OCI-LY1 (cell line): ENCODE results near the gene RTP5.
A peak's percentile ranks its signal among the peaks of the same experiment; 100 is the strongest.

ENCODE experiments used
- H2AFZ ChIP-seq: fragments of 200-600 bp; sonication (generic), shearing (Covaris generic); 2 replicates; pipeline ENCODE4 v1.6.0; 2014; ENCODE audit warnings: antibody characterized with exemption, mild to moderate bottlenecking, low read length
- H3F3A ChIP-seq: fragments of 200-600 bp; sonication (generic), shearing (Covaris generic); 2 replicates; pipeline ENCODE4 v1.6.0; 2014; ENCODE audit warnings: mild to moderate bottlenecking, antibody characterized with exemption, low read length, moderate library complexity; ENCODE audit not compliant: insufficient read depth
- H3K27ac ChIP-seq: fragments of 200-600 bp; sonication (generic); 2 replicates; pipeline ENCODE4 v1.5.1; 2014; ENCODE audit warnings: low read length, mixed run types, mild to moderate bottlenecking, low read depth; ENCODE audit not compliant: poor library complexity, severe bottlenecking
- H3K27me3 ChIP-seq: fragments of 200-600 bp; sonication (generic); 2 replicates; pipeline ENCODE4 v1.6.0; 2014; ENCODE audit warnings: antibody characterized with exemption, mild to moderate bottlenecking, low read length, moderate library complexity; ENCODE audit not compliant: insufficient read depth
- H3K36me3 ChIP-seq: fragments of 200-600 bp; sonication (generic); 2 replicates; pipeline ENCODE4 v1.6.1; 2014; ENCODE audit warnings: mild to moderate bottlenecking, antibody characterized with exemption, low read length, moderate library complexity, mixed read lengths; ENCODE audit not compliant: insufficient read depth
- H3K4me1 ChIP-seq: fragments of 200-600 bp; sonication (generic); 2 replicates; pipeline ENCODE4 v1.5.1; 2014; ENCODE audit warnings: mild to moderate bottlenecking, low read length, moderate library complexity; ENCODE audit not compliant: insufficient read depth, severe bottlenecking
- H3K4me2 ChIP-seq: fragments of 200-600 bp; sonication (generic), shearing (Covaris generic); 2 replicates; pipeline ENCODE4 v1.6.1; 2014; ENCODE audit warnings: low read length
- H3K4me3 ChIP-seq: fragments of 200-600 bp; sonication (generic); 2 replicates; pipeline ENCODE4 v1.5.1; 2014; ENCODE audit warnings: low read length, low read depth, mild to moderate bottlenecking, mixed read lengths; ENCODE audit not compliant: poor library complexity, severe bottlenecking
- H3K79me2 ChIP-seq: fragments of 200-600 bp; shearing (Covaris generic); 2 replicates; pipeline ENCODE4 v1.6.1; 2016; ENCODE audit warnings: mixed run types, low read length, mixed read lengths; ENCODE audit not compliant: insufficient read depth
- H3K9ac ChIP-seq: fragments of 200-600 bp; sonication (generic), shearing (Covaris generic); 2 replicates; pipeline ENCODE4 v1.6.1; 2014; ENCODE audit warnings: mild to moderate bottlenecking, low read length, mixed read lengths
- H3K9me2 ChIP-seq: fragments of 200-600 bp; sonication (generic), shearing (Covaris generic); 2 replicates; pipeline ENCODE4 v1.6.1; 2014; ENCODE audit warnings: low read depth, mild to moderate bottlenecking, low read length, mixed read lengths
- H3K9me3 ChIP-seq: fragments of 200-600 bp; shearing (Covaris generic); 2 replicates; pipeline ENCODE4 v1.6.1; 2014; ENCODE audit warnings: low read length, mixed read lengths
- H4K20me1 ChIP-seq: fragments of 200-600 bp; sonication (generic), shearing (Covaris generic); 2 replicates; pipeline ENCODE4 v1.6.0; 2016; ENCODE audit warnings: mild to moderate bottlenecking, low read length; ENCODE audit not compliant: insufficient read depth
- EZH2 ChIP-seq: fragments of 200-600 bp; sonication (generic), shearing (Covaris generic); IDR thresholded peaks from 2 replicates; pipeline ENCODE4 v1.8.0; 2017; ENCODE audit warnings: borderline replicate concordance, mixed run types, mild to moderate bottlenecking, antibody characterized with exemption, low read length, moderate library complexity, mixed read lengths
- TF ChIP-seq, protein P1 (sequence below): fragments of 200-600 bp; sonication (generic), shearing (Covaris generic); IDR thresholded peaks from 2 replicates; pipeline ENCODE4 v1.5.1; 2017; ENCODE audit warnings: mild to moderate bottlenecking, antibody characterized with exemption, low read length, moderate library complexity, mixed read lengths

The RTP5 gene

DNA sequence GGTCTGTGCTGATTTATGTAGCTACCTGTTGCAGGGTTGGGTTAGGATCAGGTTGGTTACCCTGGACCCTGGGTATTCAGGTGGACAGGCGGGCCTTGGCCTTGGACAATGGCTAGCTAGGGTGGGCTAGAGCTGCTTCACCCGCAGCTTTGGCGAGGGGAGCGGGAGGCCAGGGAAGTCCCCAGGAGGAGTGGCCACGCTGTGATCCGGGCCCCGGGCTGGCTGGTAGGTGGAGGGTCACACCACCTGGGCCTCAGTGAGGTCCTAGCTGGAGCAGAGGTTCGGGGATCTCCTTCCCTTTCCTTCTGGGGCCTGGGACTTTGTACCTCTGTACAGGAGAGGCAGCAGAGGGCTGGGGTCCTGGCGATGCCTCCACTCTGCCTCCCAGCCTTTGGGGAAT is 9.8 kb downstream of the RTP5 start:
- no peaks in the 10 kb centered on the region for H3K79me2 ChIP-seq
- no peaks in the 10 kb centered on the region for H3K27me3 ChIP-seq
- peaks cover 25% of the 10 kb centered on the region for H3K4me1 ChIP-seq
- H2AFZ ChIP-seq: no peak overlapping the region
- no peaks in the 10 kb centered on the region for H3K9me3 ChIP-seq
- peaks cover 3% of the 10 kb centered on the region; the same call in 1 of the 2 replicates for H3K36me3 ChIP-seq
- H3K9ac ChIP-seq: no peak overlapping the region
- TF ChIP-seq EZH2: no peak
- TF ChIP-seq, protein P1, sequence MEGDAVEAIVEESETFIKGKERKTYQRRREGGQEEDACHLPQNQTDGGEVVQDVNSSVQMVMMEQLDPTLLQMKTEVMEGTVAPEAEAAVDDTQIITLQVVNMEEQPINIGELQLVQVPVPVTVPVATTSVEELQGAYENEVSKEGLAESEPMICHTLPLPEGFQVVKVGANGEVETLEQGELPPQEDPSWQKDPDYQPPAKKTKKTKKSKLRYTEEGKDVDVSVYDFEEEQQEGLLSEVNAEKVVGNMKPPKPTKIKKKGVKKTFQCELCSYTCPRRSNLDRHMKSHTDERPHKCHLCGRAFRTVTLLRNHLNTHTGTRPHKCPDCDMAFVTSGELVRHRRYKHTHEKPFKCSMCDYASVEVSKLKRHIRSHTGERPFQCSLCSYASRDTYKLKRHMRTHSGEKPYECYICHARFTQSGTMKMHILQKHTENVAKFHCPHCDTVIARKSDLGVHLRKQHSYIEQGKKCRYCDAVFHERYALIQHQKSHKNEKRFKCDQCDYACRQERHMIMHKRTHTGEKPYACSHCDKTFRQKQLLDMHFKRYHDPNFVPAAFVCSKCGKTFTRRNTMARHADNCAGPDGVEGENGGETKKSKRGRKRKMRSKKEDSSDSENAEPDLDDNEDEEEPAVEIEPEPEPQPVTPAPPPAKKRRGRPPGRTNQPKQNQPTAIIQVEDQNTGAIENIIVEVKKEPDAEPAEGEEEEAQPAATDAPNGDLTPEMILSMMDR: no peak
- no peaks in the 10 kb centered on the region for H3K9me2 ChIP-seq
- no peak overlapping the region for H3K27ac ChIP-seq
- no peaks in the 10 kb centered on the region for H4K20me1 ChIP-seq
- H3K4me2 ChIP-seq: no peak overlapping the region
- no peak overlapping the region for H3K4me3 ChIP-seq
- H3F3A ChIP-seq: no peaks in the 10 kb centered on the region

DNA sequence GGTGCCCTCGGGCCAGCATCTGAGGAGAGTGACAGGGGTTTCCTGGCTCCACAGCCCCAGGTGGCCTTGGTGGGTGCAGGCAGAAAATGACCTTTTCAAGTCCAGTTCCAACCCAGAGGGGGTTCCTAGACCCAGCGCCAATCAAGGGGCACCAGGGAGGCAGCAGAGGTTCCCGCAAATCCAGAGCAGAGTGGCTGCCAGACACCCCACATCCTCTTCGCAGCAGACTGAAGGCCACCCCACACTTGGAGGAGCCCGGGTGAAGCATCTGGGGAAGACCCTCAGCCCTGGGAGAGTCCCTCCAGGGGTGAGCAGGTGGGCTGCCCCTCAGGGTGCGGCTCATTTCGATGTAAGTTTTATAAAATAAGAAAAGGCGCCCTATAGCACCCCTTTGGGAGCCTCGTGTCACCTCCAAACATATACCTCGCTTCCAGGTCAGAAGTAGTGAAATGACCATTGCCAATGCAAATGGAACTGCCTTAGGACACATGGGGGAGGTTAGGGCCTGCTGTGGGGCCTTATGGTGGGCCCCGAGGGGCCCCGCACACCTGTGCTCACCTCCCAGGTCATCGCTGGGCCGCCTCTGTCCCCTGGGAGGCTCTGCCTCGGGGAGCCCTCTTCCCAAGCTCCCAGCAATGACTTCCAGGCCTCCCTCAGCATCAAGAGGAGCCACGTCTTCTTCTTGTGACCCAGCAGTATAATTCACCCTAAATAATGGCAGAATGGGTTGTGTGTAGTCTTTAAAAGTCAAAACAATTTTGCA is 11.0 kb downstream of the RTP5 start:
- H3K36me3 ChIP-seq: peaks cover 6% of the 10 kb centered on the region; the same call in 1 of the 2 replicates
- H3K4me2 ChIP-seq: peak overlapping the region; percentile 95
- H2AFZ ChIP-seq: peak overlapping the region; percentile 92
- H3K4me3 ChIP-seq: peak overlapping the region; percentile 66
- no peaks in the 10 kb centered on the region for H3K79me2 ChIP-seq
- TF ChIP-seq EZH2: no peak
- TF ChIP-seq, protein P1: no peak
- peak overlapping the region; percentile 81 for H3K9ac ChIP-seq
- no peaks in the 10 kb centered on the region for H4K20me1 ChIP-seq
- no peaks in the 10 kb centered on the region for H3K9me2 ChIP-seq
- no peaks in the 10 kb centered on the region for H3F3A ChIP-seq
- H3K9me3 ChIP-seq: no peaks in the 10 kb centered on the region
- peaks cover 25% of the 10 kb centered on the region for H3K4me1 ChIP-seq
- no peaks in the 10 kb centered on the region for H3K27me3 ChIP-seq
- peak overlapping the region; percentile 12 for H3K27ac ChIP-seq

- Histone ChIP-seq H4K20me1 (no peaks in the 10 kb centered on the region), H3K36me3 (peaks cover 6% of the 10 kb centered on the region; the same call in 1 of the 2 replicates), H3K9me3 (no peaks in the 10 kb centered on the region), H3K4me3 (peak overlapping the region; percentile 66), H3K9me2 (no peaks in the 10 kb centered on the region), H2AFZ (no peak overlapping the region), H3K27ac (peak overlapping the region; percentile 75), H3K4me2 (peak overlapping the region; percentile 97), H3K9ac (peak overlapping the region; percentile 65), H3F3A (no peaks in the 10 kb centered on the region), H3K27me3 (no peaks in the 10 kb centered on the region), H3K79me2 (no peaks in the 10 kb centered on the region), H3K4me1 (peaks cover 34% of the 10 kb centered on the region)
- TF ChIP-seq, protein P1: peak; percentile 47; the same call in 1 of the 2 replicates
- no peak for TF ChIP-seq EZH2
These were observed 12.6 kb downstream of the RTP5 start for GRCh38 chr2:241882091-241882625.
